ENCODE data around the gene HTR1D.
"Not testable (repeated sequence)": the region's sequence is repeated elsewhere in the genome, so short reads cannot be mapped to it uniquely, and the experiment has no call there.

Gene HTR1D

GRCh38 chr1:23209770-23210169 is 7.5 kb downstream of the HTR1D start:
- H3K4me3 ChIP-seq (ENCODE audit: low read depth, low read length), result no peak overlapping the region
- H2AK5ac ChIP-seq (ENCODE audit: low read length), result no peak overlapping the region
- H2BK5ac ChIP-seq (ENCODE audit: low read depth, low read length, poor library complexity), result no peak overlapping the region
- no peak overlapping the region for H3K27ac ChIP-seq (ENCODE audit: low read depth, low read length)
- no peak overlapping the region for H3K4me2 ChIP-seq (ENCODE audit: low read length)
- H3K4me1 ChIP-seq (ENCODE audit: control insufficient read depth in 1 of 2, insufficient read depth in 2 of 2, low read length in 2 of 2), result peaks cover 1 to 4% of the 10 kb centered on the region in 2 experiments
- no peak overlapping the region for H2BK12ac ChIP-seq (ENCODE audit: low read length)
- H4K12ac ChIP-seq (ENCODE audit: low read depth, low read length), result no peak overlapping the region
- no peak overlapping the region for H3K18ac ChIP-seq (ENCODE audit: low read length)
- no peaks in the 10 kb centered on the region for H3K79me2 ChIP-seq (ENCODE audit: control insufficient read depth, insufficient read depth, low read length, poor library complexity)
- H2AFZ ChIP-seq (ENCODE audit: insufficient read depth, low read length, poor library complexity), result no peak overlapping the region
- H3K79me1 ChIP-seq (ENCODE audit: low read length), result peaks cover 2% of the 10 kb centered on the region
- peak overlapping the region; percentile 7 for H4K8ac ChIP-seq (ENCODE audit: low read depth, low read length)
- no peak for DNase-seq
- no peaks in the 10 kb centered on the region for H3K36me3 ChIP-seq (ENCODE audit: control insufficient read depth in 1 of 2, insufficient read depth in 2 of 2, low read length in 2 of 2)
- no peak overlapping the region for H3K4ac ChIP-seq (ENCODE audit: low read depth, low read length)
- no peak overlapping the region for H3K14ac ChIP-seq (ENCODE audit: low read length)
- no peaks in the 10 kb centered on the region for H3K9me3 ChIP-seq (ENCODE audit: insufficient read depth, low read depth, low read length)
- H3K9ac ChIP-seq (ENCODE audit: low read length), result no peak overlapping the region
- H3K27me3 ChIP-seq (ENCODE audit: insufficient read depth, low read length), result no peaks in the 10 kb centered on the region
- no peak overlapping the region for H4K91ac ChIP-seq (ENCODE audit: low read depth, low read length)
- H3K23ac ChIP-seq (ENCODE audit: low read length), result no peak overlapping the region
- no CpG with 5 or more reads among the region's 4 CpGs for WGBS (ENCODE audit: extremely low coverage, insufficient coverage, insufficient read length)
- no peak overlapping the region for H2BK120ac ChIP-seq (ENCODE audit: insufficient read depth, low read length, poor library complexity)

GRCh38 chr1:23208527-23208926 is 8.8 kb downstream of the HTR1D start:
- no peak overlapping the region for H2AFZ ChIP-seq (ENCODE audit: insufficient read depth, low read length, poor library complexity)
- H3K4me3 ChIP-seq (ENCODE audit: low read depth, low read length), result no peak overlapping the region
- H3K9ac ChIP-seq (ENCODE audit: low read length), result no peak overlapping the region
- no peak overlapping the region for H3K14ac ChIP-seq (ENCODE audit: low read length)
- H4K8ac ChIP-seq (ENCODE audit: low read depth, low read length), result no peak overlapping the region
- H3K9me3 ChIP-seq (ENCODE audit: insufficient read depth, low read depth, low read length), result peaks cover 2% of the 10 kb centered on the region
- no peak overlapping the region for H4K91ac ChIP-seq (ENCODE audit: low read depth, low read length)
- no CpG with 5 or more reads among the region's 2 CpGs for WGBS (ENCODE audit: extremely low coverage, insufficient coverage, insufficient read length)
- H3K4me1 ChIP-seq (ENCODE audit: control insufficient read depth in 1 of 2, insufficient read depth in 2 of 2, low read length in 2 of 2), result peaks cover 1 to 4% of the 10 kb centered on the region in 2 experiments
- H3K36me3 ChIP-seq (ENCODE audit: control insufficient read depth in 1 of 2, insufficient read depth in 2 of 2, low read length in 2 of 2), result no peaks in the 10 kb centered on the region
- no peak overlapping the region for H3K4ac ChIP-seq (ENCODE audit: low read depth, low read length)
- no peak overlapping the region for H3K23ac ChIP-seq (ENCODE audit: low read length)
- H3K79me2 ChIP-seq (ENCODE audit: control insufficient read depth, insufficient read depth, low read length, poor library complexity), result no peaks in the 10 kb centered on the region
- H3K79me1 ChIP-seq (ENCODE audit: low read length), result peaks cover 2% of the 10 kb centered on the region
- no peak overlapping the region for H3K4me2 ChIP-seq (ENCODE audit: low read length)
- H2AK5ac ChIP-seq (ENCODE audit: low read length), result no peak overlapping the region
- no peak overlapping the region for H2BK5ac ChIP-seq (ENCODE audit: low read depth, low read length, poor library complexity)
- no peak overlapping the region for H3K18ac ChIP-seq (ENCODE audit: low read length)
- H4K12ac ChIP-seq (ENCODE audit: low read depth, low read length), result no peak overlapping the region
- no peak for DNase-seq
- H2BK12ac ChIP-seq (ENCODE audit: low read length), result no peak overlapping the region
- no peak overlapping the region for H2BK120ac ChIP-seq (ENCODE audit: insufficient read depth, low read length, poor library complexity)
- H3K27ac ChIP-seq (ENCODE audit: low read depth, low read length), result no peak overlapping the region
- no peaks in the 10 kb centered on the region for H3K27me3 ChIP-seq (ENCODE audit: insufficient read depth, low read length)

GRCh38 chr1:23207733-23208132 is 9.6 kb downstream of the HTR1D start:
- not testable (repeated sequence) for H2AK5ac ChIP-seq (ENCODE audit: low read length); H2BK5ac ChIP-seq (ENCODE audit: low read depth, low read length, poor library complexity); H3K18ac ChIP-seq (ENCODE audit: low read length); H3K4me3 ChIP-seq (ENCODE audit: low read depth, low read length); H2BK12ac ChIP-seq (ENCODE audit: low read length); H4K8ac ChIP-seq (ENCODE audit: low read depth, low read length); H3K27me3 ChIP-seq (ENCODE audit: insufficient read depth, low read length); H3K9me3 ChIP-seq (ENCODE audit: insufficient read depth, low read depth, low read length); DNase-seq; H3K4me1 ChIP-seq (ENCODE audit: control insufficient read depth in 1 of 2, insufficient read depth in 2 of 2, low read length in 2 of 2); H2AFZ ChIP-seq (ENCODE audit: insufficient read depth, low read length, poor library complexity); H3K9ac ChIP-seq (ENCODE audit: low read length); H4K12ac ChIP-seq (ENCODE audit: low read depth, low read length); H3K79me1 ChIP-seq (ENCODE audit: low read length); H3K14ac ChIP-seq (ENCODE audit: low read length); H3K4me2 ChIP-seq (ENCODE audit: low read length); H2BK120ac ChIP-seq (ENCODE audit: insufficient read depth, low read length, poor library complexity); H3K4ac ChIP-seq (ENCODE audit: low read depth, low read length); H3K23ac ChIP-seq (ENCODE audit: low read length); H3K27ac ChIP-seq (ENCODE audit: low read depth, low read length); H3K36me3 ChIP-seq (ENCODE audit: control insufficient read depth in 1 of 2, insufficient read depth in 2 of 2, low read length in 2 of 2); H3K79me2 ChIP-seq (ENCODE audit: control insufficient read depth, insufficient read depth, low read length, poor library complexity); H4K91ac ChIP-seq (ENCODE audit: low read depth, low read length)
- no CpG with 5 or more reads among the region's 8 CpGs for WGBS (ENCODE audit: extremely low coverage, insufficient coverage, insufficient read length)

GRCh38 chr1:23202263-23202749 is 15.0 kb downstream of the HTR1D start:
- Histone ChIP-seq H3K9ac (ENCODE audit: low read length) (no peak overlapping the region), H3K4ac (ENCODE audit: low read depth, low read length) (no peak overlapping the region), H2BK5ac (ENCODE audit: low read depth, low read length, poor library complexity) (no peak overlapping the region), H2AK5ac (ENCODE audit: low read length) (no peak overlapping the region), H2BK12ac (ENCODE audit: low read length) (no peak overlapping the region), H3K4me2 (ENCODE audit: low read length) (no peak overlapping the region), H3K18ac (ENCODE audit: low read length) (no peak overlapping the region), H2BK120ac (ENCODE audit: insufficient read depth, low read length, poor library complexity) (no peak overlapping the region), H4K8ac (ENCODE audit: low read depth, low read length) (no peak overlapping the region), H3K23ac (ENCODE audit: low read length) (no peak overlapping the region), H3K14ac (ENCODE audit: low read length) (no peak overlapping the region), H3K27ac (ENCODE audit: low read depth, low read length) (no peak overlapping the region), H2AFZ (ENCODE audit: insufficient read depth, low read length, poor library complexity) (no peak overlapping the region), H4K12ac (ENCODE audit: low read depth, low read length) (no peak overlapping the region), H3K79me2 (ENCODE audit: control insufficient read depth, insufficient read depth, low read length, poor library complexity) (no peaks in the 10 kb centered on the region), H3K4me1 (ENCODE audit: control insufficient read depth in 1 of 2, insufficient read depth in 2 of 2, low read length in 2 of 2) (peaks cover under 1 to 4% of the 10 kb centered on the region in 2 experiments), H3K9me3 (ENCODE audit: insufficient read depth, low read depth, low read length) (peaks cover 2% of the 10 kb centered on the region), H3K79me1 (ENCODE audit: low read length) (peaks cover 4% of the 10 kb centered on the region), H3K36me3 (ENCODE audit: control insufficient read depth in 1 of 2, insufficient read depth in 2 of 2, low read length in 2 of 2) (no peaks in the 10 kb centered on the region), H3K4me3 (ENCODE audit: low read depth, low read length) (no peak overlapping the region), H3K27me3 (ENCODE audit: insufficient read depth, low read length) (no peaks in the 10 kb centered on the region), H4K91ac (ENCODE audit: low read depth, low read length) (no peak overlapping the region)
- no CpG with 5 or more reads among the region's 3 CpGs for WGBS (ENCODE audit: extremely low coverage, insufficient coverage, insufficient read length)
- no peak for DNase-seq

Measured in trophoblast cell (in vitro differentiated cells and primary cell).